A549 (cell line): ENCODE results near the gene SPRTN. TPM values are rescaled to one million over a fixed set of nuclear protein-coding genes. Genes with fewer than 3 reads are reported as not detected.

Experiments
- ATAC-seq, 2 experiments: fragments of 200-7000 bp in 1 of 2; fragments of >200 bp in 1 of 2; cut with Nextera tagmentation in 1 of 2; cut with Tn5 transposase in 1 of 2; 3 replicates each; pipeline versions ENCODE4 v1.8.0 to v1.9.1; 2018 to 2020; ENCODE audit warnings: mild to moderate bottlenecking in 1 of 2, moderate library complexity in 1 of 2
- CTCF ChIA-PET: fragments of 300-600 bp; sonication (Branson Sonifier 250); formaldehyde crosslinking; extraction: SDS; loops from one replicate; lab custom pipeline; 2021; ENCODE audit warnings: antibody characterized with exemption, inconsistent platforms; lab: Yijun Ruan, JAX
- POLR2A ChIA-PET: fragments of 350-600 bp; formaldehyde crosslinking; extraction: SDS; loops from one replicate; lab custom pipeline; 2021; ENCODE audit warnings: antibody characterized with exemption, inconsistent platforms; lab: Yijun Ruan, JAX
- DNase-seq, 2 experiments: peaks; one replicate each; pipeline versions ENCODE4 v3.0.0 to v3.0.0-alpha.2; 2011 to 2016; ENCODE audit warnings: low read depth in 1 of 2, low spot score in 1 of 2
- FAIRE-seq: peaks from 2 replicates; lab custom pipeline; 2011; peaks lifted over from hg19 to GRCh38; lab: Jason Lieb, UNC
- H3K27ac ChIP-seq, 2 experiments: fragments of >200 bp; sonication (Bioruptor Twin); formaldehyde crosslinking; 3 replicates each; pipeline ENCODE4 v1.5.1; 2016 to 2017
- H3K4me1 ChIP-seq: fragments of >200 bp; sonication (Bioruptor Twin); formaldehyde crosslinking; 3 replicates; pipeline ENCODE4 v1.6.1; 2016
- H3K4me2 ChIP-seq: fragments of >200 bp; sonication (Bioruptor Twin); formaldehyde crosslinking; 3 replicates; pipeline ENCODE4 v1.6.1; 2016
- H3K4me3 ChIP-seq: fragments of >200 bp; sonication (Bioruptor Twin); formaldehyde crosslinking; 3 replicates; pipeline ENCODE4 v1.5.1; 2016
- H3K9me3 ChIP-seq: fragments of >200 bp; sonication (Bioruptor Twin); formaldehyde crosslinking; 3 replicates; pipeline ENCODE4 v1.6.1; 2016
- ATOH8 ChIP-seq: fragments of 250-450 bp; sonication (Bioruptor Pico); IDR thresholded peaks from 2 replicates; pipeline ENCODE4 v1.5.0; 2020; ENCODE audit warnings: low read depth, mild to moderate bottlenecking, moderate library complexity
- CBX2 ChIP-seq: fragments of 200-600 bp; sonication (generic); IDR thresholded peaks from 2 replicates; pipeline ENCODE4 v1.6.1; 2016; ENCODE audit warnings: low read depth, mild to moderate bottlenecking, borderline replicate concordance
- CEBPB ChIP-seq, 2 experiments: fragments of >200 bp in 1 of 2; sonication (Bioruptor Twin) in 1 of 2; formaldehyde crosslinking in 1 of 2; IDR thresholded peaks; 2 replicates each; pipeline ENCODE4 v1.6.1; 2012 to 2016
- E2F6 ChIP-seq: IDR thresholded peaks from 2 replicates; pipeline ENCODE4 v1.6.1; 2012; ENCODE audit warnings: low read depth, borderline replicate concordance
- EHF ChIP-seq: fragments of 250-450 bp; sonication (Bioruptor Pico); IDR thresholded peaks from 2 replicates; pipeline ENCODE4 v1.5.0; 2020; ENCODE audit warnings: mild to moderate bottlenecking
- EHMT2 ChIP-seq: fragments of 200-600 bp; sonication (generic); IDR thresholded peaks from 2 replicates; pipeline ENCODE4 v1.6.1; 2016; ENCODE audit warnings: antibody characterized with exemption, low read depth, mild to moderate bottlenecking, moderate library complexity
- FOXS1 ChIP-seq: fragments of 250-450 bp; sonication (Bioruptor Pico); IDR thresholded peaks from 2 replicates; pipeline ENCODE4 v1.5.0; 2020; ENCODE audit warnings: mild to moderate bottlenecking, moderate library complexity
- GATA3 ChIP-seq: IDR thresholded peaks from 2 replicates; pipeline ENCODE4 v1.6.1; 2012; ENCODE audit warnings: borderline replicate concordance
- HMGXB4 ChIP-seq: fragments of 250-450 bp; sonication (Bioruptor Pico); IDR thresholded peaks from 2 replicates; pipeline ENCODE4 v1.5.0; 2021; ENCODE audit warnings: mild to moderate bottlenecking, moderate library complexity, borderline replicate concordance
- HOXA7 ChIP-seq: fragments of 250-450 bp; sonication (Bioruptor Pico); IDR thresholded peaks from 2 replicates; pipeline ENCODE4 v1.5.0; 2020; ENCODE audit warnings: mild to moderate bottlenecking, moderate library complexity
- HOXB13 ChIP-seq: fragments of 250-450 bp; sonication (Bioruptor Pico); IDR thresholded peaks from 2 replicates; pipeline ENCODE4 v1.5.0; 2020; ENCODE audit warnings: low read depth, mild to moderate bottlenecking, moderate library complexity
- HOXB5 ChIP-seq: fragments of 250-450 bp; sonication (Bioruptor Pico); IDR thresholded peaks from 2 replicates; pipeline ENCODE4 v1.5.0; 2020; ENCODE audit warnings: mild to moderate bottlenecking, moderate library complexity
- JUNB ChIP-seq: fragments of >200 bp; sonication (Bioruptor Twin); formaldehyde crosslinking; IDR thresholded peaks from 2 replicates; pipeline ENCODE4 v1.6.1; 2016
- KDM5A ChIP-seq: fragments of 200-600 bp; sonication (generic); IDR thresholded peaks from 2 replicates; pipeline ENCODE4 v1.6.1; 2016; ENCODE audit warnings: antibody characterized with exemption, mild to moderate bottlenecking
- MAZ ChIP-seq: fragments of 150-350 bp; IDR thresholded peaks from 2 replicates; pipeline ENCODE4 v1.6.1; 2014; ENCODE audit warnings: antibody characterized with exemption, low read depth, low read length, borderline replicate concordance
- MYC ChIP-seq: IDR thresholded peaks from 2 replicates; pipeline ENCODE4 v1.6.1; 2012; ENCODE audit warnings: mild to moderate bottlenecking, inconsistent platforms, low read length, improper control_type of control experiment, borderline replicate concordance
- POLR2A ChIP-seq: IDR thresholded peaks from 2 replicates; pipeline ENCODE4 v1.6.1; 2012; ENCODE audit warnings: mild to moderate bottlenecking, low read length
- SREBF2 ChIP-seq: fragments of 450-650 bp; IDR thresholded peaks from 2 replicates; pipeline ENCODE4 v1.6.1; 2014; ENCODE audit warnings: mild to moderate bottlenecking, moderate library complexity
- ZC3H11A ChIP-seq: fragments of 450-650 bp; IDR thresholded peaks from 2 replicates; pipeline ENCODE4 v1.6.1; 2014; ENCODE audit warnings: antibody characterized with exemption, mild to moderate bottlenecking
- ZFP36 ChIP-seq: fragments of 450-650 bp; IDR thresholded peaks from 2 replicates; pipeline ENCODE4 v1.6.1; 2014; ENCODE audit warnings: borderline replicate concordance; ENCODE audit not compliant: partially characterized antibody
- ZSCAN20 ChIP-seq: fragments of 250-450 bp; sonication (Bioruptor Pico); IDR thresholded peaks from 2 replicates; pipeline ENCODE4 v1.8.0; 2022; ENCODE audit warnings: mild to moderate bottlenecking, moderate library complexity
- WGBS: methylation state at CpG from one replicate; pipeline ENCODE4 v1.1.6; 2017; ENCODE audit errors: missing lambda C conversion rate; 5-methylcytosine and 5-hydroxymethylcytosine counted together
- polyA plus RNA-seq, 4 experiments: library from polyadenylated mRNA; depleted of rRNA in 3 of 4; stranded (reverse); fragments of >200 nt; fragmentation: RNase III in 1 of 4; extraction: RNeasy Plus Mini Kit Qiagen cat#74134 plus additional on column Dnase treatment in 1 of 4; gene quantifications; 2 replicates in 3 of 4; 3 replicates in 1 of 4; pipeline ENCODE4 v1.2.3, GENCODE V29; 2011 to 2017

The SPRTN gene
- polyA plus RNA-seq, 2 of the 4 experiments (the other 2 are of a cell fraction), result 14.0 to 21.0 TPM

- CTCF ChIA-PET, result interaction anchor here (0.9 to 2.6 kb wide), 3 partner anchors 13 to 24 kb away, joined by 3 to 8 read pairs (median 8); no protein-coding TSS in a partner anchor
- no peak for FAIRE-seq
- POLR2A ChIA-PET, result no interaction called here
- H3K4me2 ChIP-seq, result peak overlapping the region; percentile 4; the same call in 1 of the 3 replicates
- no peaks in the 10 kb centered on the region for H3K9me3 ChIP-seq
- H3K4me3 ChIP-seq, result no peak overlapping the region
- DNase-seq, result no peak
- H3K4me1 ChIP-seq, result peaks cover 89% of the 10 kb centered on the region
- peak overlapping the region in 1 of 2 experiments; percentile 29; a peak in 1 of 6 replicates for H3K27ac ChIP-seq
- 60% methylated on average over 2 of the region's 2 CpGs for WGBS
- peak in 1 of 2 experiments; percentile 11; a peak in 1 of 6 replicates for ATAC-seq
- TF ChIP-seq E2F6 (no peak), HOXB13 (no peak), SREBF2 (no peak), ATOH8 (CRISPR knock-in tag) (no peak), POLR2A (no peak), EHF (CRISPR knock-in tag) (no peak), ZFP36 (no peak), MYC (no peak), CEBPB (IDR thresholded peaks at IDR 0.05) (no peak), HOXB5 (CRISPR knock-in tag) (no peak), EHMT2 (no peak)
These were observed 43.6 kb downstream of the SPRTN start for GRCh38 chr1:231381729-231382128.

GRCh38 chr1:231382426-231382825 is 44.3 kb downstream of the SPRTN start:
- ChIA-PET POLR2A (interaction anchor here (1.5 kb wide), 1 partner anchor 13 kb away, joined by 3 read pairs; no protein-coding TSS in a partner anchor), CTCF (interaction anchor here (0.9 to 2.6 kb wide), 3 partner anchors 13 to 25 kb away, joined by 3 to 8 read pairs (median 8); no protein-coding TSS in a partner anchor)
- FAIRE-seq, result no peak
- TF ChIP-seq EHMT2 (no peak), MAZ (no peak), HMGXB4 (no peak), CBX2 (no peak), EHF (CRISPR knock-in tag) (no peak), ZSCAN20 (no peak), GATA3 (no peak), CEBPB (IDR thresholded peaks at IDR 0.05) (no peak), HOXA7 (CRISPR knock-in tag) (no peak), KDM5A (no peak), JUNB (no peak), FOXS1 (CRISPR knock-in tag) (no peak), ZC3H11A (no peak)
- peak overlapping the region; percentile 4; the same call in 2 of the 3 replicates for H3K4me2 ChIP-seq
- WGBS, result 96% methylated on average over 3 of the region's 3 CpGs
- no peak overlapping the region for H3K4me3 ChIP-seq
- no peak for DNase-seq
- no peak overlapping the region for H3K27ac ChIP-seq
- H3K9me3 ChIP-seq, result no peaks in the 10 kb centered on the region
- H3K4me1 ChIP-seq, result peaks cover 86% of the 10 kb centered on the region
- no peak for ATAC-seq
